PC-9 (cell line): Measurements from ENCODE around the gene CDH1. TPM values are rescaled to one million over a fixed set of nuclear protein-coding genes. Genes with fewer than 3 reads are reported as not detected.

Experiments used
- BruUV-seq: library from RNA; stranded (reverse); fragments of 400-500 nt; replicated peaks from 2 replicates; lab custom pipeline; 2021; lab: Mats Ljungman, UMichigan
- CTCF ChIA-PET: fragments of 300-600 bp; sonication (Branson Sonifier 250); formaldehyde crosslinking; loops from one replicate; lab custom pipeline; 2022; ENCODE audit warnings: antibody characterized with exemption; lab: Charles Lee
- POLR2A ChIA-PET: fragments of 300-600 bp; sonication (Branson Sonifier 250); formaldehyde crosslinking; loops from one replicate; lab custom pipeline; 2022; ENCODE audit warnings: antibody characterized with exemption; ENCODE audit not compliant: unreplicated experiment; lab: Charles Lee
- DNase-seq, 2 experiments: peaks; one replicate each; pipeline versions ENCODE4 v3.0.0 to v3.0.0-alpha.2; 2015 to 2022; ENCODE audit warnings: mixed read lengths in 1 of 2
- H2AFZ ChIP-seq: fragments of 200-600 bp; sonication (generic); 2 replicates; pipeline ENCODE4 v1.8.1; 2017; ENCODE audit warnings: antibody characterized with exemption
- H3F3A ChIP-seq: fragments of 200-600 bp; sonication (generic); 2 replicates; pipeline ENCODE4 v1.8.1; 2017; ENCODE audit warnings: antibody characterized with exemption, mild to moderate bottlenecking, low read depth; ENCODE audit not compliant: insufficient read depth
- H3K27ac ChIP-seq: fragments of 200-600 bp; sonication (generic); 2 replicates; pipeline ENCODE4 v1.6.1; 2016; ENCODE audit warnings: mixed run types
- H3K27me3 ChIP-seq: fragments of 200-600 bp; sonication (generic); 2 replicates; pipeline ENCODE4 v1.6.1; 2016; ENCODE audit warnings: low read depth, mixed run types; ENCODE audit not compliant: insufficient read depth
- H3K36me3 ChIP-seq: fragments of 200-600 bp; sonication (generic); 2 replicates; pipeline ENCODE4 v1.6.1; 2016; ENCODE audit warnings: low read depth, mixed run types
- H3K4me1 ChIP-seq: fragments of 200-600 bp; sonication (generic); replicated peaks from 2 replicates; pipeline ENCODE4 v1.6.1; 2016; ENCODE audit warnings: mixed run types; ENCODE audit not compliant: insufficient read depth
- H3K4me2 ChIP-seq: fragments of 200-600 bp; sonication (generic); 2 replicates; pipeline ENCODE4 v1.6.1; 2017; ENCODE audit warnings: mixed run types
- H3K4me3 ChIP-seq: fragments of 200-600 bp; sonication (generic); 2 replicates; pipeline ENCODE4 v1.6.1; 2016; ENCODE audit warnings: mixed run types
- H3K79me2 ChIP-seq: fragments of 200-600 bp; sonication (generic); 2 replicates; pipeline ENCODE4 v1.6.1; 2017; ENCODE audit warnings: low read depth, mixed run types
- H3K9me2 ChIP-seq: fragments of 200-600 bp; sonication (generic); 2 replicates; pipeline ENCODE4 v1.8.1; 2017; ENCODE audit warnings: mild to moderate bottlenecking; ENCODE audit not compliant: insufficient read depth
- H3K9me3 ChIP-seq: fragments of 200-600 bp; sonication (generic); 2 replicates; pipeline ENCODE4 v1.8.1; 2016; ENCODE audit warnings: low read depth; ENCODE audit not compliant: insufficient read depth
- H4K20me1 ChIP-seq: fragments of 200-600 bp; sonication (generic); 2 replicates; pipeline ENCODE4 v1.8.1; 2017; ENCODE audit not compliant: insufficient read depth
- CTCF ChIP-seq: fragments of 200-600 bp; sonication (generic); conservative IDR thresholded peaks from 2 replicates; pipeline ENCODE4 v1.6.1; 2017; ENCODE audit warnings: mixed run types, antibody characterized with exemption, mild to moderate bottlenecking, moderate library complexity
- EZH2 ChIP-seq: fragments of 200-600 bp; sonication (generic); IDR thresholded peaks from 2 replicates; pipeline ENCODE4 v1.8.0; 2017; ENCODE audit warnings: antibody characterized with exemption, low read depth
- intact Hi-C: fragments of 100-400 bp; cut with micrococcal nuclease; formaldehyde crosslinking; loops from one replicate; pipeline ENCODE4 v1.10.0; 2022; ENCODE audit not compliant: unreplicated experiment
- total RNA-seq: library from RNA; stranded (reverse); gene quantifications from 2 replicates; pipeline ENCODE4 v1.2.3, GENCODE V29; 2021

CDH1 gene
- total RNA-seq, 1 experiment from 2014 or later: 120 TPM

- TF ChIP-seq EZH2 (no peak), CTCF (peak; percentile 31; the same call in 1 of the 2 replicates)
- Histone ChIP-seq H3K27ac (peak overlapping the region; percentile 81), H3K79me2 (peaks cover 63% of the 10 kb centered on the region), H3K9me3 (no peaks in the 10 kb centered on the region), H3K4me2 (peak overlapping the region; percentile 77), H3K27me3 (no peaks in the 10 kb centered on the region), H3K4me3 (peak overlapping the region; percentile 27; the same call in 1 of the 2 replicates), H3K36me3 (no peaks in the 10 kb centered on the region), H3F3A (peaks cover 52% of the 10 kb centered on the region), H2AFZ (no peak overlapping the region), H3K4me1 (peaks cover 43% of the 10 kb centered on the region), H3K9me2 (no peaks in the 10 kb centered on the region), H4K20me1 (peaks cover 11% of the 10 kb centered on the region; the same call in 1 of the 2 replicates)
- peak; percentile 70 to 96 for DNase-seq
- CTCF ChIA-PET: interaction anchor here (0.6 to 1.1 kb wide), 2 partner anchors 15 to 23 kb away, joined by 4 read pairs; no protein-coding TSS in a partner anchor
- POLR2A ChIA-PET: no interaction called here
- intact Hi-C loops: loop anchor here (1.0 to 2.0 kb wide), 3 partner anchors 12 to 20 kb away; no protein-coding TSS in a partner anchor
- no TSS peak for BruUV-seq
These were observed 41.6 kb downstream of the CDH1 start for GRCh38 chr16:68778551-68779231.

- Histone ChIP-seq H2AFZ (no peak overlapping the region), H3K4me3 (no peak overlapping the region), H3K4me1 (peaks cover 43% of the 10 kb centered on the region), H3K9me3 (no peaks in the 10 kb centered on the region), H3K27ac (no peak overlapping the region), H3K4me2 (no peak overlapping the region), H3F3A (peaks cover 46% of the 10 kb centered on the region), H3K9me2 (no peaks in the 10 kb centered on the region), H3K79me2 (peaks cover 56% of the 10 kb centered on the region), H3K36me3 (no peaks in the 10 kb centered on the region), H4K20me1 (peaks cover 11% of the 10 kb centered on the region; the same call in 1 of the 2 replicates), H3K27me3 (no peaks in the 10 kb centered on the region)
- ChIA-PET POLR2A (no interaction called here), CTCF (no interaction called here)
- DNase-seq: no peak
- intact Hi-C loops: loop anchor here (1.0 to 2.0 kb wide), 2 partner anchors 10 to 19 kb away; no protein-coding TSS in a partner anchor
- TF ChIP-seq CTCF: no peak
- TF ChIP-seq EZH2: no peak
- no TSS peak for BruUV-seq
These were observed 42.8 kb downstream of the CDH1 start for GRCh38 chr16:68779891-68780290.

- Histone ChIP-seq H3K4me2 (no peak overlapping the region), H4K20me1 (peaks cover 11% of the 10 kb centered on the region; the same call in 1 of the 2 replicates), H3K36me3 (0 out of 2 replicates have a peak, but pooled peaks cover 3% of the 10 kb centered on the region), H3K27ac (no peak overlapping the region), H3K27me3 (no peaks in the 10 kb centered on the region), H3K4me1 (peaks cover 32% of the 10 kb centered on the region), H3K9me2 (no peaks in the 10 kb centered on the region), H3F3A (peaks cover 44% of the 10 kb centered on the region; the same call in 1 of the 2 replicates), H3K9me3 (no peaks in the 10 kb centered on the region), H2AFZ (no peak overlapping the region), H3K79me2 (peaks cover 40% of the 10 kb centered on the region), H3K4me3 (no peak overlapping the region)
- CTCF ChIA-PET: interaction anchor here (0.6 kb wide), 1 partner anchor 184 kb away, joined by 11 read pairs; no protein-coding TSS in a partner anchor
- POLR2A ChIA-PET: no interaction called here
- no TSS peak for BruUV-seq
- intact Hi-C loops: no loop called here
- DNase-seq: no peak
- TF ChIP-seq EZH2 (no peak), CTCF (no peak)
These were observed 44.7 kb downstream of the CDH1 start for GRCh38 chr16:68781784-68782183.
